A673 (cell line): Measurements from ENCODE around the gene CDK5RAP2. TPM values are rescaled to one million over a fixed set of nuclear protein-coding genes. Genes with fewer than 3 reads are reported as not detected.

Experiments used
- BruUV-seq: library from RNA; stranded (reverse); fragments of 400-500 nt; replicated peaks from 2 replicates; lab custom pipeline; 2021; lab: Mats Ljungman, UMichigan
- CTCF ChIA-PET: fragments of 300-600 bp; sonication (Branson Sonifier 250); formaldehyde crosslinking; loops from one replicate; lab custom pipeline; 2022; ENCODE audit warnings: antibody characterized with exemption; lab: Charles Lee
- POLR2A ChIA-PET: fragments of 300-600 bp; sonication (Branson Sonifier 250); formaldehyde crosslinking; loops from one replicate; lab custom pipeline; 2022; ENCODE audit warnings: antibody characterized with exemption; ENCODE audit not compliant: low non-redundant PET; lab: Charles Lee
- DNase-seq: peaks from one replicate; pipeline ENCODE4 v3.0.0-alpha.2; 2015; ENCODE audit warnings: low spot score
- H3K27ac ChIP-seq: fragments of 200-600 bp; sonication (generic); 2 replicates; pipeline ENCODE4 v1.5.1; 2016; ENCODE audit warnings: mixed run types, low read depth, mild to moderate bottlenecking, mixed read lengths, antibody characterized with exemption, low read length; ENCODE audit not compliant: poor library complexity, severe bottlenecking
- H3K27me3 ChIP-seq: fragments of 200-600 bp; sonication (generic); replicated peaks from 2 replicates; pipeline ENCODE4 v1.6.1; 2017; ENCODE audit warnings: mixed run types, low read depth, mild to moderate bottlenecking, mixed read lengths, antibody characterized with exemption, low read length; ENCODE audit not compliant: insufficient read depth, poor library complexity
- H3K36me3 ChIP-seq: fragments of 200-600 bp; sonication (generic); 2 replicates; pipeline ENCODE4 v1.6.1; 2016; ENCODE audit warnings: mixed run types, mild to moderate bottlenecking, mixed read lengths, antibody characterized with exemption, low read length; ENCODE audit not compliant: insufficient read depth, poor library complexity, severe bottlenecking
- H3K4me1 ChIP-seq: fragments of 200-600 bp; sonication (generic); 2 replicates; pipeline ENCODE4 v1.6.1; 2017; ENCODE audit warnings: mixed run types, mild to moderate bottlenecking, mixed read lengths, antibody characterized with exemption, low read length; ENCODE audit not compliant: insufficient read depth, poor library complexity, severe bottlenecking
- H3K4me3 ChIP-seq: fragments of 200-600 bp; sonication (generic); 2 replicates; pipeline ENCODE4 v1.5.1; 2016; ENCODE audit warnings: low read depth, mixed run types, mild to moderate bottlenecking, mixed read lengths, low read length; ENCODE audit not compliant: poor library complexity, severe bottlenecking
- H3K9me3 ChIP-seq: fragments of 200-600 bp; sonication (generic); 2 replicates; pipeline ENCODE4 v1.6.1; 2016; ENCODE audit warnings: mixed run types, low read depth, mild to moderate bottlenecking, mixed read lengths, antibody characterized with exemption, low read length; ENCODE audit not compliant: poor library complexity, severe bottlenecking
- EZH2 ChIP-seq: fragments of 200-600 bp; sonication (generic); IDR thresholded peaks from 2 replicates; pipeline ENCODE4 v1.6.1; 2017; ENCODE audit warnings: borderline replicate concordance, low read depth, mild to moderate bottlenecking, mixed read lengths, antibody characterized with exemption, low read length; ENCODE audit not compliant: poor library complexity, severe bottlenecking
- intact Hi-C: fragments of 100-400 bp; cut with micrococcal nuclease; formaldehyde crosslinking; loops from one replicate; pipeline ENCODE4 v1.10.0; 2022; ENCODE audit not compliant: unreplicated experiment
- total RNA-seq: library from RNA; stranded (reverse); gene quantifications from 2 replicates; pipeline ENCODE4 v1.2.3, GENCODE V29; 2021
- TF ChIP-seq, protein P1 (sequence below): fragments of 300-800, 200-600 bp; sonication (generic); conservative IDR thresholded peaks from 2 replicates; pipeline ENCODE4 v1.5.1; 2017; ENCODE audit warnings: low read depth, mild to moderate bottlenecking, antibody characterized with exemption, low read length, moderate library complexity, mixed read lengths

CDK5RAP2 gene
- total RNA-seq, 1 experiment from 2014 or later: 94.5 TPM

DNA sequence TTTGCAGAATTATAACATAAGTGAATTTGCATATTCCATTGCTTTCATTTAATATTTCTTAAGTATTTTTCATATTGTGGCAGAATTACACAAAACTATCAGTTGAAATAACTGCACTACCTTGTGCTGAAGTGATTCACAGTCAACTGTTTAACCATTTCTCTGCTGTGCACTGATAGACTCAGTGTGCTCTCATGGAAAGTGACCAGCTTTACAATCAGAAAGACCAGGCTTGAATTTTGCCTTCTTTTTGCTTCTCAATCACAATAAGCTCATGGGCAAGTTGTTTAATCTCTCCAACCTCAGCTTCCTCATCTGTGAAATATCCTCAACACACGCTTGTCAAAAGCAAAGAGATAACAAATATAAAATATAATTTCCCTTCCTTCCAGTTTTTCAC, 18.3 kb downstream of the CDK5RAP2 start:
- TF ChIP-seq, protein P1, sequence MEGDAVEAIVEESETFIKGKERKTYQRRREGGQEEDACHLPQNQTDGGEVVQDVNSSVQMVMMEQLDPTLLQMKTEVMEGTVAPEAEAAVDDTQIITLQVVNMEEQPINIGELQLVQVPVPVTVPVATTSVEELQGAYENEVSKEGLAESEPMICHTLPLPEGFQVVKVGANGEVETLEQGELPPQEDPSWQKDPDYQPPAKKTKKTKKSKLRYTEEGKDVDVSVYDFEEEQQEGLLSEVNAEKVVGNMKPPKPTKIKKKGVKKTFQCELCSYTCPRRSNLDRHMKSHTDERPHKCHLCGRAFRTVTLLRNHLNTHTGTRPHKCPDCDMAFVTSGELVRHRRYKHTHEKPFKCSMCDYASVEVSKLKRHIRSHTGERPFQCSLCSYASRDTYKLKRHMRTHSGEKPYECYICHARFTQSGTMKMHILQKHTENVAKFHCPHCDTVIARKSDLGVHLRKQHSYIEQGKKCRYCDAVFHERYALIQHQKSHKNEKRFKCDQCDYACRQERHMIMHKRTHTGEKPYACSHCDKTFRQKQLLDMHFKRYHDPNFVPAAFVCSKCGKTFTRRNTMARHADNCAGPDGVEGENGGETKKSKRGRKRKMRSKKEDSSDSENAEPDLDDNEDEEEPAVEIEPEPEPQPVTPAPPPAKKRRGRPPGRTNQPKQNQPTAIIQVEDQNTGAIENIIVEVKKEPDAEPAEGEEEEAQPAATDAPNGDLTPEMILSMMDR: no peak
- no peak for TF ChIP-seq EZH2
- CTCF ChIA-PET: no interaction called here
- POLR2A ChIA-PET: no interaction called here
- no peak overlapping the region for H3K27ac ChIP-seq
- no peaks in the 10 kb centered on the region for H3K4me1 ChIP-seq
- DNase-seq: no peak
- BruUV-seq: no TSS peak
- H3K36me3 ChIP-seq: peaks cover 13% of the 10 kb centered on the region
- no peaks in the 10 kb centered on the region for H3K9me3 ChIP-seq
- intact Hi-C loops: no loop called here
- no peak overlapping the region for H3K4me3 ChIP-seq
- H3K27me3 ChIP-seq: no peaks in the 10 kb centered on the region

GRCh38 chr9:120559546-120559945, 20.4 kb downstream of the CDK5RAP2 start:
- DNase-seq: no peak
- no peak overlapping the region for H3K27ac ChIP-seq
- CTCF ChIA-PET: no interaction called here
- no peak overlapping the region for H3K4me3 ChIP-seq
- H3K4me1 ChIP-seq: no peaks in the 10 kb centered on the region
- intact Hi-C loops: no loop called here
- no TSS peak for BruUV-seq
- TF ChIP-seq, protein P1: no peak
- no peak for TF ChIP-seq EZH2
- H3K27me3 ChIP-seq: no peaks in the 10 kb centered on the region
- H3K9me3 ChIP-seq: no peaks in the 10 kb centered on the region
- POLR2A ChIA-PET: no interaction called here
- peaks cover 9% of the 10 kb centered on the region for H3K36me3 ChIP-seq

GRCh38 chr9:120558454-120558853, 21.5 kb downstream of the CDK5RAP2 start:
- Histone ChIP-seq H3K9me3 (no peaks in the 10 kb centered on the region), H3K36me3 (peaks cover 12% of the 10 kb centered on the region), H3K4me3 (no peak overlapping the region), H3K27ac (no peak overlapping the region), H3K27me3 (no peaks in the 10 kb centered on the region), H3K4me1 (no peaks in the 10 kb centered on the region)
- no peak for DNase-seq
- ChIA-PET CTCF (no interaction called here), POLR2A (no interaction called here)
- intact Hi-C loops: no loop called here
- BruUV-seq: no TSS peak
- TF ChIP-seq EZH2: no peak
- TF ChIP-seq, protein P1: no peak
